Liver (tissue), 9 donors: ENCODE results near the gene SPO11. TPM values are rescaled to one million over a fixed set of nuclear protein-coding genes. Genes with fewer than 3 reads are reported as not detected.

Experiments
- DNase-seq: peaks from one replicate; pipeline ENCODE4 v3.0.0-alpha.2; 2017; ENCODE audit warnings: low spot score
- H3K27ac ChIP-seq, 2 donors: one replicate each; pipeline ENCODE4 v1.7.0; 2013; ENCODE audit warnings: inconsistent platforms in 2 of 2, low read length in 2 of 2, control low read depth in 1 of 2, low read depth in 1 of 2, mild to moderate bottlenecking in 1 of 2
- H3K27me3 ChIP-seq, 4 donors: one replicate each; pipeline versions ENCODE4 v1.6.1 to v1.7.0; 2013; ENCODE audit warnings: low read length in 3 of 4, inconsistent platforms in 1 of 4, mild to moderate bottlenecking in 1 of 4, moderate library complexity in 1 of 4; ENCODE audit not compliant: control insufficient read depth in 4 of 4, insufficient read depth in 4 of 4
- H3K36me3 ChIP-seq, 4 donors: one replicate each; pipeline versions ENCODE4 v1.6.1 to v1.7.0; 2013; ENCODE audit warnings: low read length in 3 of 4, mild to moderate bottlenecking in 3 of 4, low read depth in 1 of 4, moderate library complexity in 1 of 4; ENCODE audit not compliant: control insufficient read depth in 4 of 4, insufficient read depth in 3 of 4
- H3K4me1 ChIP-seq, 4 donors: one replicate each; pipeline versions ENCODE4 v1.6.1 to v1.7.0; 2013; ENCODE audit warnings: low read length in 3 of 4, mild to moderate bottlenecking in 3 of 4, moderate library complexity in 1 of 4; ENCODE audit not compliant: control insufficient read depth in 4 of 4, insufficient read depth in 4 of 4
- H3K4me3 ChIP-seq, 3 donors: one replicate each; pipeline versions ENCODE4 v1.6.1 to v1.7.0; 2013; ENCODE audit warnings: low read length in 3 of 3, control low read depth in 1 of 3, low read depth in 1 of 3, mild to moderate bottlenecking in 1 of 3
- H3K9ac ChIP-seq, 2 donors: one replicate each; pipeline ENCODE4 v1.7.0; 2013; ENCODE audit warnings: low read length in 2 of 2, mild to moderate bottlenecking in 2 of 2, moderate library complexity in 2 of 2, control low read depth in 1 of 2, low read depth in 1 of 2
- H3K9me3 ChIP-seq, 4 donors: one replicate each; pipeline versions ENCODE4 v1.6.1 to v1.7.0; 2013; ENCODE audit warnings: low read length in 3 of 4; ENCODE audit not compliant: control insufficient read depth in 4 of 4
- ATF3 ChIP-seq: IDR thresholded peaks from 2 replicates; pipeline ENCODE4 v1.6.1; 2016; ENCODE audit warnings: antibody characterized with exemption
- CTCF ChIP-seq: fragments of 150-350 bp; IDR thresholded peaks from 2 replicates; pipeline ENCODE4 v1.5.1; 2017; ENCODE audit warnings: improper control_type of control experiment, low read depth, low read length; ENCODE audit not compliant: missing input control
- EGR1 ChIP-seq, 2 donors: IDR thresholded peaks; 2 replicates each; pipeline ENCODE4 v1.6.1; 2016 to 2018; ENCODE audit warnings: antibody characterized with exemption in 2 of 2, low read depth in 2 of 2
- FOXA1 ChIP-seq: IDR thresholded peaks from 2 replicates; pipeline ENCODE4 v1.6.1; 2016; ENCODE audit warnings: antibody characterized with exemption
- FOXA2 ChIP-seq: IDR thresholded peaks from 2 replicates; pipeline ENCODE4 v1.6.1; 2016; ENCODE audit warnings: antibody characterized with exemption
- GABPA ChIP-seq, 2 donors: IDR thresholded peaks in 1 of 2; conservative IDR thresholded peaks in 1 of 2; 2 replicates each; pipeline ENCODE4 v1.6.1; 2016; ENCODE audit warnings: antibody characterized with exemption in 2 of 2, mild to moderate bottlenecking in 1 of 2, moderate library complexity in 1 of 2
- HNF4A ChIP-seq, 2 donors: conservative IDR thresholded peaks; 2 replicates each; pipeline ENCODE4 v1.6.1; 2016; ENCODE audit warnings: antibody characterized with exemption in 2 of 2, mild to moderate bottlenecking in 2 of 2
- HNF4G ChIP-seq: IDR thresholded peaks from 2 replicates; pipeline ENCODE4 v1.6.1; 2016; ENCODE audit warnings: antibody characterized with exemption
- JUND ChIP-seq, 2 donors: IDR thresholded peaks; 2 replicates each; pipeline ENCODE4 v1.6.1; 2016; ENCODE audit warnings: antibody characterized with exemption in 2 of 2
- MAX ChIP-seq: IDR thresholded peaks from 2 replicates; pipeline ENCODE4 v1.6.1; 2016; ENCODE audit warnings: antibody characterized with exemption
- NR2F2 ChIP-seq: IDR thresholded peaks from 2 replicates; pipeline ENCODE4 v1.6.1; 2016; ENCODE audit warnings: antibody characterized with exemption
- RAD21 ChIP-seq, 2 donors: IDR thresholded peaks; 2 replicates each; pipeline ENCODE4 v1.6.1; 2016; ENCODE audit warnings: antibody characterized with exemption in 2 of 2, mild to moderate bottlenecking in 2 of 2
- REST ChIP-seq: IDR thresholded peaks from 2 replicates; pipeline ENCODE4 v1.6.1; 2016; ENCODE audit warnings: antibody characterized with exemption, mild to moderate bottlenecking
- RXRA ChIP-seq, 2 donors: IDR thresholded peaks; 2 replicates each; pipeline ENCODE4 v1.6.1; 2017 to 2018; ENCODE audit warnings: antibody characterized with exemption in 2 of 2, mild to moderate bottlenecking in 1 of 2
- TAF1 ChIP-seq: conservative IDR thresholded peaks from 2 replicates; pipeline ENCODE4 v1.6.1; 2016; ENCODE audit warnings: antibody characterized with exemption, mild to moderate bottlenecking
- YY1 ChIP-seq: IDR thresholded peaks from 2 replicates; pipeline ENCODE4 v1.6.1; 2016; ENCODE audit warnings: antibody characterized with exemption, mild to moderate bottlenecking
- ZBTB33 ChIP-seq: IDR thresholded peaks from 2 replicates; pipeline ENCODE4 v1.6.1; 2016; ENCODE audit warnings: antibody characterized with exemption
- WGBS: extraction: QIAGEN DNeasy Blood & Tissue Kit; methylation state at CpG from one replicate; pipeline ENCODE4 v1.1.7; 2013; 5-methylcytosine and 5-hydroxymethylcytosine counted together
- polyA plus RNA-seq, 2 donors: library from polyadenylated mRNA; stranded (reverse) in 1 of 2; unstranded in 1 of 2; fragments of 200-250 nt in 1 of 2; fragments of >200 nt in 1 of 2; fragmentation: Nextera tagmentation in 1 of 2; extraction: Ambion mirVana in 1 of 2; gene quantifications; one replicate each; pipeline versions ENCODE4 v1.2.1 to v1.2.3, GENCODE V29; 2013 to 2015
- total RNA-seq, 2 donors: library from RNA; depleted of rRNA; stranded (reverse); fragments of >200 nt; gene quantifications; one replicate each; pipeline ENCODE4 v1.2.3, GENCODE V29; 2014
- donor health status: healthy.
- donor health status: healthy.
- donor health status: healthy.
- donor health status: healthy.
- donor health status: healthy.

Gene SPO11
- total and polyA plus RNA-seq, 4 donors = not detected

GRCh38 chr20:57383447-57384347 is 54.1 kb downstream of the SPO11 start:
- TF ChIP-seq HNF4A (conservative IDR thresholded peaks at IDR 0.05) (no peak), RXRA (IDR thresholded peaks at IDR 0.05) (no peak), NR2F2 (no peak), JUND (IDR thresholded peaks at IDR 0.05) (no peak), RAD21 (IDR thresholded peaks at IDR 0.05) (no peak), ZBTB33 (no peak), FOXA2 (no peak), MAX (no peak), EGR1 (IDR thresholded peaks at IDR 0.05; ENCODE audit: low read depth in 2 of 2) (no peak), CTCF (no peak), YY1 (no peak), REST (no peak), TAF1 (no peak), ATF3 (no peak), GABPA (IDR thresholded peaks at IDR 0.05 in 1 of 2, conservative IDR thresholded peaks at IDR 0.05 in 1 of 2) (no peak), FOXA1 (no peak), HNF4G (no peak)
- Histone ChIP-seq H3K9ac (no peak overlapping the region), H3K9me3 (no peaks in the 10 kb centered on the region), H3K27ac (no peak overlapping the region), H3K4me1 (peaks cover 0 to 5% (median 2%) of the 10 kb centered on the region in 4 donors), H3K27me3 (no peaks in the 10 kb centered on the region), H3K4me3 (no peak overlapping the region), H3K36me3 (peaks cover 0 to 4% (median 2%) of the 10 kb centered on the region in 4 donors)
- 88% methylated on average over 20 of the region's 20 CpGs for WGBS
- DNase-seq = no peak
